Activated CD4-positive, alpha-beta T cell treated with anti-CD3 and anti-CD28 coated beads for 48 hours (primary cell): ENCODE data around the gene PROK1.
"Not testable (repeated sequence)": the region's sequence is repeated elsewhere in the genome, so short reads cannot be mapped to it uniquely, and the experiment has no call there.

Experiments
- DNase-seq: peaks from one replicate; pipeline ENCODE4 v3.0.0-alpha.2; 2020

The PROK1 gene

GRCh38 chr1:110450929-110451328 lies at the start of gene PROK1:
PROK1 (plus strand) TSS chr1:110451149; CDS start chr1:110451217, 68 bp downstream.
- no peak for DNase-seq

GRCh38 chr1:110403805-110404204 lies 47.1 kb upstream of the PROK1 start:
- no peak for DNase-seq

GRCh38 chr1:110404401-110404800 lies 46.5 kb upstream of the PROK1 start:
- no peak for DNase-seq

GRCh38 chr1:110406407-110406806 lies 44.5 kb upstream of the PROK1 start:
- not testable (repeated sequence) for DNase-seq

GRCh38 chr1:110407260-110408210 lies 43.4 kb upstream of the PROK1 start, which contains the start of gene LAMTOR5:
LAMTOR5 (minus strand) TSS chr1:110407694; CDS start chr1:110407620, 74 bp downstream.
- DNase-seq: peak; percentile 94

GRCh38 chr1:110408488-110408887 lies 42.5 kb upstream of the PROK1 start:
- DNase-seq: no peak

- no peak for DNase-seq
Observed at GRCh38 chr1:110409316-110409715, 41.6 kb upstream of the PROK1 start.

- no peak for DNase-seq
Observed at GRCh38 chr1:110411173-110411735, 39.7 kb upstream of the PROK1 start.

GRCh38 chr1:110412576-110412975 lies 38.4 kb upstream of the PROK1 start:
- peak; percentile 75 for DNase-seq

GRCh38 chr1:110413045-110413444 lies 37.9 kb upstream of the PROK1 start:
- DNase-seq: not testable (repeated sequence)

- no peak for DNase-seq
Observed at GRCh38 chr1:110418729-110419128, 32.2 kb upstream of the PROK1 start.

GRCh38 chr1:110420023-110420662 lies 30.8 kb upstream of the PROK1 start:
- no peak for DNase-seq

- peak; percentile 30 for DNase-seq
Observed at GRCh38 chr1:110420874-110421793, 29.8 kb upstream of the PROK1 start.

GRCh38 chr1:110424699-110425611 lies 26.0 kb upstream of the PROK1 start:
- DNase-seq: no peak

GRCh38 chr1:110425612-110426152 lies 25.3 kb upstream of the PROK1 start:
- no peak for DNase-seq

- DNase-seq: no peak
Observed at GRCh38 chr1:110426854-110427253, 24.1 kb upstream of the PROK1 start.

- DNase-seq: no peak
Observed at GRCh38 chr1:110428946-110429345, 22.0 kb upstream of the PROK1 start.

- DNase-seq: no peak
Observed at GRCh38 chr1:110430366-110430765, 20.6 kb upstream of the PROK1 start.

- DNase-seq: no peak
Observed at GRCh38 chr1:110430901-110431300, 20.0 kb upstream of the PROK1 start.

- DNase-seq: no peak
Observed at GRCh38 chr1:110433213-110433612, 17.7 kb upstream of the PROK1 start.

- DNase-seq: peak; percentile 9
Observed at GRCh38 chr1:110433803-110434202, 17.1 kb upstream of the PROK1 start.
